CD4-positive, alpha-beta T cell (primary cell): ENCODE measurements around the gene FARP1. TPM values are rescaled to one million over a fixed set of nuclear protein-coding genes. Genes with fewer than 3 reads are reported as not detected.

Experiments used
- ATAC-seq: fragments of 200-7000 bp; cut with Tn5 transposase; one replicate; pipeline ENCODE4 v1.10.0; 2022; ENCODE audit warnings: mild to moderate bottlenecking; ENCODE audit not compliant: poor library complexity
- CTCF ChIA-PET: fragments of 350-600 bp; sonication (Branson Sonifier 250); formaldehyde crosslinking; loops from one replicate; lab custom pipeline; 2021; ENCODE audit warnings: antibody characterized with exemption, inconsistent platforms; lab: Charles Lee
- POLR2A ChIA-PET: fragments of 350-600 bp; sonication (Branson Sonifier 250); formaldehyde crosslinking; loops from one replicate; lab custom pipeline; 2021; ENCODE audit warnings: antibody characterized with exemption, inconsistent platforms; lab: Charles Lee
- DNase-seq, 14 experiments: peaks; one replicate each; pipeline ENCODE4 v3.0.0-alpha.2; 2013 to 2020; ENCODE audit warnings: mixed read lengths in 2 of 14
- H3K27ac ChIP-seq, 2 donors: one replicate each; pipeline versions ENCODE4 v1.5.1 to v1.7.0; 2013; ENCODE audit warnings: low read length in 2 of 2, low read depth in 1 of 2, mild to moderate bottlenecking in 1 of 2
- H3K27me3 ChIP-seq, 2 experiments: 1 replicate in 1 of 2; 2 replicates in 1 of 2; pipeline versions ENCODE4 v1.6.1 to v1.7.0; 2013; ENCODE audit warnings: low read length in 2 of 2, control low read depth in 1 of 2, mild to moderate bottlenecking in 1 of 2, moderate library complexity in 1 of 2; ENCODE audit not compliant: insufficient read depth in 2 of 2, control insufficient read depth in 1 of 2
- H3K36me3 ChIP-seq: one replicate; pipeline ENCODE4 v1.6.1; 2013; ENCODE audit warnings: low read length, control low read depth; ENCODE audit not compliant: insufficient read depth
- H3K4me1 ChIP-seq: one replicate; pipeline ENCODE4 v1.6.1; 2013; ENCODE audit warnings: low read length, control low read depth; ENCODE audit not compliant: insufficient read depth
- H3K4me3 ChIP-seq: one replicate; pipeline ENCODE4 v1.5.1; 2013; ENCODE audit warnings: mild to moderate bottlenecking, low read length, moderate library complexity
- H3K9me3 ChIP-seq, 2 experiments: 1 replicate in 1 of 2; 2 replicates in 1 of 2; pipeline versions ENCODE4 v1.6.1 to v1.7.0; 2013; ENCODE audit warnings: low read length in 2 of 2, mild to moderate bottlenecking in 2 of 2, control low read depth in 1 of 2, moderate library complexity in 1 of 2; ENCODE audit not compliant: control insufficient read depth in 1 of 2, insufficient read depth in 1 of 2
- H3K27ac Mint-ChIP-seq: one replicate; pipeline ENCODE4 v1.8.0; 2020; ENCODE audit warnings: mixed read lengths
- H3K27me3 Mint-ChIP-seq: one replicate; pipeline ENCODE4 v1.8.0; 2021; ENCODE audit warnings: mixed read lengths
- H3K36me3 Mint-ChIP-seq: one replicate; pipeline ENCODE4 v1.8.0; 2021; ENCODE audit warnings: low read depth, mixed read lengths
- H3K4me1 Mint-ChIP-seq: one replicate; pipeline ENCODE4 v1.8.0; 2021; ENCODE audit warnings: low read depth, mixed read lengths
- H3K4me3 Mint-ChIP-seq: one replicate; pipeline ENCODE4 v1.8.0; 2020; ENCODE audit warnings: mild to moderate bottlenecking, mixed read lengths
- H3K9me3 Mint-ChIP-seq: one replicate; pipeline ENCODE4 v1.8.0; 2020; ENCODE audit warnings: mixed read lengths
- CTCF ChIP-seq: fragments of 200-600 bp; IDR thresholded peaks from one replicate; pipeline ENCODE4 v1.8.0; 2022; ENCODE audit warnings: antibody characterized with exemption, mild to moderate bottlenecking
- intact Hi-C, 2 experiments: fragments of 100-400 bp; cut with DNase I in 1 of 2; cut with micrococcal nuclease in 1 of 2; formaldehyde crosslinking; loops; one replicate each; pipeline versions ENCODE4 v1.15.1 to v1.9.0; 2023 to 2025; cut with DNase I, micrococcal nuclease
- total RNA-seq, 174 experiments: library from RNA in 2 of 174; stranded (reverse) in 2 of 174; gene quantifications; one replicate each; pipeline ENCODE4 v1.2.3 and lab custom pipeline; 2021 to 2026

Gene FARP1
- total RNA-seq, 2 experiments from 2014 or later = 0.30 TPM; not detected in 1

- H3K4me1 ChIP-seq = no peaks in the 10 kb centered on the region
- H3K27ac Mint-ChIP-seq = no peak overlapping the region
- no peaks in the 10 kb centered on the region for H3K36me3 ChIP-seq
- POLR2A ChIA-PET = no interaction called here
- H3K4me1 Mint-ChIP-seq = no peaks in the 10 kb centered on the region
- H3K4me3 ChIP-seq = no peak overlapping the region
- H3K4me3 Mint-ChIP-seq = no peak overlapping the region
- H3K9me3 Mint-ChIP-seq = no peaks in the 10 kb centered on the region
- H3K27me3 Mint-ChIP-seq = peaks cover 18% of the 10 kb centered on the region
- no peak for DNase-seq
- TF ChIP-seq CTCF = no peak
- CTCF ChIA-PET = no interaction called here
- no peaks in the 10 kb centered on the region for H3K36me3 Mint-ChIP-seq
- ATAC-seq = no peak
- intact Hi-C loops = no loop called here
- no peaks in the 10 kb centered on the region for H3K27me3 ChIP-seq
- H3K9me3 ChIP-seq = peaks cover 0 to 3% of the 10 kb centered on the region in 2 experiments
- no peak overlapping the region for H3K27ac ChIP-seq
Observed at GRCh38 chr13:98214008-98214643, 71.2 kb downstream of the FARP1 start.

GRCh38 chr13:98214707-98215106 is 71.8 kb downstream of the FARP1 start:
- Histone ChIP-seq H3K9me3 (peaks cover 0 to 3% of the 10 kb centered on the region in 2 experiments), H3K4me3 (no peak overlapping the region), H3K27ac (no peak overlapping the region), H3K4me1 (no peaks in the 10 kb centered on the region), H3K27me3 (no peaks in the 10 kb centered on the region), H3K36me3 (no peaks in the 10 kb centered on the region)
- Mint-ChIP-seq H3K4me3 (no peak overlapping the region), H3K36me3 (no peaks in the 10 kb centered on the region), H3K4me1 (no peaks in the 10 kb centered on the region), H3K27ac (no peak overlapping the region), H3K9me3 (no peaks in the 10 kb centered on the region), H3K27me3 (peaks cover 18% of the 10 kb centered on the region)
- intact Hi-C loops = no loop called here
- no peak for DNase-seq
- POLR2A ChIA-PET = no interaction called here
- ATAC-seq = no peak
- CTCF ChIA-PET = no interaction called here
- TF ChIP-seq CTCF = no peak

- H3K4me3 Mint-ChIP-seq = no peak overlapping the region
- intact Hi-C loops = no loop called here
- ATAC-seq (no peak), DNase-seq (no peak)
- H3K27me3 ChIP-seq = no peaks in the 10 kb centered on the region
- no peaks in the 10 kb centered on the region for H3K4me1 Mint-ChIP-seq
- peaks cover 18% of the 10 kb centered on the region for H3K27me3 Mint-ChIP-seq
- no peak for TF ChIP-seq CTCF
- H3K9me3 Mint-ChIP-seq = no peaks in the 10 kb centered on the region
- no peak overlapping the region for H3K27ac Mint-ChIP-seq
- ChIA-PET CTCF (no interaction called here), POLR2A (no interaction called here)
- H3K36me3 Mint-ChIP-seq = no peaks in the 10 kb centered on the region
- H3K27ac ChIP-seq = no peak overlapping the region
- H3K4me1 ChIP-seq = no peaks in the 10 kb centered on the region
- no peaks in the 10 kb centered on the region for H3K36me3 ChIP-seq
- no peak overlapping the region for H3K4me3 ChIP-seq
- H3K9me3 ChIP-seq = peaks cover 0 to 3% of the 10 kb centered on the region in 2 experiments
Observed at GRCh38 chr13:98215508-98215907, 72.6 kb downstream of the FARP1 start.
